ENCODE results near the gene RPS19. TPM values are rescaled to one million over a fixed set of nuclear protein-coding genes. Genes with fewer than 3 reads are reported as not detected.

Gene RPS19
- total RNA-seq, 1 donor from 2014 or later, result 3,078 TPM

DNA sequence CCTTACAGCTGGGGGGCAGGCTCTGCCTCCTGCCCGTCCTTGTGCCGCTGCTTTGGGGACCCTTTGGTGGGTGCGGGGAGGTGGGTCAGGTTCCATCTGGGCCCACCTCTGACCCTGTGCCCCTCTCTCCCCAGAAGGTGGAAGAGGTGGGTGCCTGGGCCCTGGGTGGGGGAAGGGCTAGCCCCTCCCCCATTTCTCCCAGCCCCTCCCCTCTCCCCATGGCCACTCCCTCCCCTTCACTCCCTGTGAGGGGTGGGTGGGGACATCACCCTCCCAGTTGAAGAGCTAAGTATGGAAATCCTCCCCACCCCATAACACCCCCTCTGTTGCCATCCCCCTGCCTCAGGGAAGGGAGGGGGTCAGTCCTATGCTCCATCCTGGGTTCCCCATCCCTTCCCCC, 37.1 kb downstream of the RPS19 start:
- Histone ChIP-seq H3K9me3 (ENCODE audit: insufficient read depth, low read depth, low read length) (no peaks in the 10 kb centered on the region), H3K36me3 (ENCODE audit: insufficient read depth, low read length) (peaks cover 25% of the 10 kb centered on the region), H3K27me3 (ENCODE audit: insufficient read depth, low read length) (no peaks in the 10 kb centered on the region), H4K20me1 (ENCODE audit: insufficient read depth, low read length) (peaks cover 27% of the 10 kb centered on the region), H3K4me2 (ENCODE audit: low read length) (no peak overlapping the region), H3K4me1 (ENCODE audit: insufficient read depth, low read length) (no peaks in the 10 kb centered on the region), H2AFZ (ENCODE audit: low read depth, low read length) (no peak overlapping the region), H3K79me2 (ENCODE audit: insufficient read depth, low read length) (no peaks in the 10 kb centered on the region), H3K27ac (ENCODE audit: low read depth, low read length) (no peak overlapping the region), H3K9ac (ENCODE audit: low read length) (no peak overlapping the region), H3K4me3 (ENCODE audit: insufficient read depth, low read depth, low read length) (no peak overlapping the region)
- no peak for FAIRE-seq
- Mint-ChIP-seq H3K4me1 (ENCODE audit: low read depth, unreplicated experiment) (no peaks in the 10 kb centered on the region), H3K27me3 (ENCODE audit: low read depth, unreplicated experiment) (no peaks in the 10 kb centered on the region), H3K27ac (ENCODE audit: unreplicated experiment) (no peak overlapping the region), H3K4me3 (ENCODE audit: unreplicated experiment) (no peak overlapping the region), H3K36me3 (ENCODE audit: low read depth, unreplicated experiment) (peaks cover 19% of the 10 kb centered on the region), H3K9me3 (ENCODE audit: unreplicated experiment) (no peaks in the 10 kb centered on the region)
- TF ChIP-seq, protein P1, sequence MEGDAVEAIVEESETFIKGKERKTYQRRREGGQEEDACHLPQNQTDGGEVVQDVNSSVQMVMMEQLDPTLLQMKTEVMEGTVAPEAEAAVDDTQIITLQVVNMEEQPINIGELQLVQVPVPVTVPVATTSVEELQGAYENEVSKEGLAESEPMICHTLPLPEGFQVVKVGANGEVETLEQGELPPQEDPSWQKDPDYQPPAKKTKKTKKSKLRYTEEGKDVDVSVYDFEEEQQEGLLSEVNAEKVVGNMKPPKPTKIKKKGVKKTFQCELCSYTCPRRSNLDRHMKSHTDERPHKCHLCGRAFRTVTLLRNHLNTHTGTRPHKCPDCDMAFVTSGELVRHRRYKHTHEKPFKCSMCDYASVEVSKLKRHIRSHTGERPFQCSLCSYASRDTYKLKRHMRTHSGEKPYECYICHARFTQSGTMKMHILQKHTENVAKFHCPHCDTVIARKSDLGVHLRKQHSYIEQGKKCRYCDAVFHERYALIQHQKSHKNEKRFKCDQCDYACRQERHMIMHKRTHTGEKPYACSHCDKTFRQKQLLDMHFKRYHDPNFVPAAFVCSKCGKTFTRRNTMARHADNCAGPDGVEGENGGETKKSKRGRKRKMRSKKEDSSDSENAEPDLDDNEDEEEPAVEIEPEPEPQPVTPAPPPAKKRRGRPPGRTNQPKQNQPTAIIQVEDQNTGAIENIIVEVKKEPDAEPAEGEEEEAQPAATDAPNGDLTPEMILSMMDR (IDR thresholded peaks at IDR 0.05; ENCODE audit: insufficient read depth, low read depth, low read length), result no peak
- TF ChIP-seq EZH2 (IDR thresholded peaks at IDR 0.05; ENCODE audit: insufficient read depth, low read length), result no peak
- DNase-seq (ENCODE audit: low read depth), result no peak

DNA sequence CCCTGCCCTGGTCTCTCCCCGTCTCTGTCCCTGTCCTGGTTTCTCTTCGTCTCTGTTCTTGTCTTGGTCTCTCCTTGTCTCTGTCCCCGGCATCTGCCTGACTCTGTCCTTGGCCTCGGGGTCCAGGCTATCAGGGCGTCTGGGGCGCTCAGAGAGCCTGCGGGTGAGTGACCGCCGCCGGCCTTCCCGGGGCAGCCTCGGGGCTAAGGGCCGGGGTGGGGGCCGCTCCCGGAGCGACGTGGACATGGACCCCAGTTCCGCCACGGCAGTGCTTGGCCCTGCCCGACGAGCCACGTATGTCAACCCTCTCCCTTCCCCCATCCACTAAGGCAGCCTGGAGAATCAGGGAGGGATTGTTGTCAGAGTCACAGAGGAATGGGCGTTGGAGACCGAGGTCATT, 37.8 kb downstream of the RPS19 start:
- Histone ChIP-seq H3K36me3 (ENCODE audit: insufficient read depth, low read length) (peaks cover 24% of the 10 kb centered on the region), H3K4me1 (ENCODE audit: insufficient read depth, low read length) (no peaks in the 10 kb centered on the region), H2AFZ (ENCODE audit: low read depth, low read length) (no peak overlapping the region), H3K27ac (ENCODE audit: low read depth, low read length) (no peak overlapping the region), H3K79me2 (ENCODE audit: insufficient read depth, low read length) (no peaks in the 10 kb centered on the region), H3K9me3 (ENCODE audit: insufficient read depth, low read depth, low read length) (no peaks in the 10 kb centered on the region), H3K27me3 (ENCODE audit: insufficient read depth, low read length) (no peaks in the 10 kb centered on the region), H3K9ac (ENCODE audit: low read length) (no peak overlapping the region), H3K4me3 (ENCODE audit: insufficient read depth, low read depth, low read length) (no peak overlapping the region), H3K4me2 (ENCODE audit: low read length) (no peak overlapping the region), H4K20me1 (ENCODE audit: insufficient read depth, low read length) (peaks cover 23% of the 10 kb centered on the region)
- no peak for DNase-seq (ENCODE audit: low read depth)
- Mint-ChIP-seq H3K4me3 (ENCODE audit: unreplicated experiment) (no peak overlapping the region), H3K4me1 (ENCODE audit: low read depth, unreplicated experiment) (no peaks in the 10 kb centered on the region), H3K36me3 (ENCODE audit: low read depth, unreplicated experiment) (peaks cover 23% of the 10 kb centered on the region), H3K9me3 (ENCODE audit: unreplicated experiment) (no peaks in the 10 kb centered on the region), H3K27me3 (ENCODE audit: low read depth, unreplicated experiment) (no peaks in the 10 kb centered on the region), H3K27ac (ENCODE audit: unreplicated experiment) (no peak overlapping the region)
- FAIRE-seq, result no peak
- TF ChIP-seq, protein P1 (IDR thresholded peaks at IDR 0.05; ENCODE audit: insufficient read depth, low read depth, low read length), result no peak
- no peak for TF ChIP-seq EZH2 (IDR thresholded peaks at IDR 0.05; ENCODE audit: insufficient read depth, low read length)

DNA sequence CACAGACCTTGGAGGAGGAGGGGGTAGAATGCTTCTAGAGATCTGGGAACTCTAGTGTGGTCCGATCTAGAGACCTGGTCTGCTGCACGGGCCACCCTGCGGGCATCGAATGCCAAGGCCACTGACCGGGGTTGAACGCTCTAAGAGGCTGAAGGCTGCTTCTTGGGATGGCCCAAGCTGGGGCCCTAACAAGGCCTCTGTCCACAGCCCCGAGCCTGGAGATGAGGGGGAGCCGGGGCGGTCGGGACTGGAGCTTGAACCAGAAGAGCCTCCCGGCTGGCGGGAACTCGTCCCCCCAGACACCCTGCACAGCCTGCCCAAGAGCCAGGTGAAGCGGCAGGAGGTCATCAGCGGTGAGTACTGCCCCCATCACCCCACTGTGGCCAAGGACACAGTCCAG, 38.2 kb downstream of the RPS19 start:
- no peak for TF ChIP-seq EZH2 (IDR thresholded peaks at IDR 0.05; ENCODE audit: insufficient read depth, low read length)
- TF ChIP-seq, protein P1 (IDR thresholded peaks at IDR 0.05; ENCODE audit: insufficient read depth, low read depth, low read length), result no peak
- Histone ChIP-seq H4K20me1 (ENCODE audit: insufficient read depth, low read length) (peaks cover 26% of the 10 kb centered on the region), H3K4me3 (ENCODE audit: insufficient read depth, low read depth, low read length) (no peak overlapping the region), H3K4me1 (ENCODE audit: insufficient read depth, low read length) (no peaks in the 10 kb centered on the region), H3K9ac (ENCODE audit: low read length) (no peak overlapping the region), H3K4me2 (ENCODE audit: low read length) (no peak overlapping the region), H3K9me3 (ENCODE audit: insufficient read depth, low read depth, low read length) (no peaks in the 10 kb centered on the region), H2AFZ (ENCODE audit: low read depth, low read length) (no peak overlapping the region), H3K36me3 (ENCODE audit: insufficient read depth, low read length) (peaks cover 23% of the 10 kb centered on the region), H3K27me3 (ENCODE audit: insufficient read depth, low read length) (no peaks in the 10 kb centered on the region), H3K27ac (ENCODE audit: low read depth, low read length) (no peak overlapping the region), H3K79me2 (ENCODE audit: insufficient read depth, low read length) (no peaks in the 10 kb centered on the region)
- H3K36me3 Mint-ChIP-seq (ENCODE audit: low read depth, unreplicated experiment), result peaks cover 23% of the 10 kb centered on the region
- FAIRE-seq (no peak), DNase-seq (ENCODE audit: low read depth) (no peak)
- no peak overlapping the region for H3K27ac Mint-ChIP-seq (ENCODE audit: unreplicated experiment)
- H3K4me3 Mint-ChIP-seq (ENCODE audit: unreplicated experiment), result no peak overlapping the region
- no peaks in the 10 kb centered on the region for H3K9me3 Mint-ChIP-seq (ENCODE audit: unreplicated experiment)
- H3K4me1 Mint-ChIP-seq (ENCODE audit: low read depth, unreplicated experiment), result no peaks in the 10 kb centered on the region
- no peaks in the 10 kb centered on the region for H3K27me3 Mint-ChIP-seq (ENCODE audit: low read depth, unreplicated experiment)

All from astrocyte (in vitro differentiated cells and primary cell).